ENCODE measurements around the gene ZDHHC7. TPM values are rescaled to one million over a fixed set of nuclear protein-coding genes. Genes with fewer than 3 reads are reported as not detected.
A peak's percentile ranks its signal among the peaks of the same experiment; 100 is the strongest.

Gene ZDHHC7
- total RNA-seq, 2 experiments from 2014 or later: 39.8 to 44.6 TPM

- H3K4me3 Mint-ChIP-seq: peak overlapping the region; percentile 11
- peaks cover 34% of the 10 kb centered on the region for H3K4me1 Mint-ChIP-seq (ENCODE audit: low read depth)
- Histone ChIP-seq H3K27me3 (ENCODE audit: control insufficient read depth in 1 of 2, insufficient read depth in 2 of 2, low read length in 2 of 2) (no peaks in the 10 kb centered on the region), H3K27ac (ENCODE audit: low read depth in 1 of 2, low read length in 2 of 2) (no peak overlapping the region), H3K36me3 (ENCODE audit: insufficient read depth, low read length) (no peaks in the 10 kb centered on the region), H3K4me3 (ENCODE audit: low read length) (no peak overlapping the region), H3K9me3 (ENCODE audit: control insufficient read depth in 1 of 2, insufficient read depth in 1 of 2, low read length in 2 of 2) (no peaks in the 10 kb centered on the region), H3K4me1 (ENCODE audit: insufficient read depth, low read length) (peaks cover 20% of the 10 kb centered on the region)
- DNase-seq (no peak), ATAC-seq (ENCODE audit: poor library complexity) (no peak)
- no peak for TF ChIP-seq CTCF (IDR thresholded peaks at IDR 0.05)
- H3K27ac Mint-ChIP-seq: no peak overlapping the region
- ChIA-PET CTCF (interaction anchor here (1.1 kb wide), 1 partner anchor 71 kb away, joined by 3 read pairs; no protein-coding TSS in a partner anchor), POLR2A (interaction anchor here (1.2 to 2.8 kb wide), 2 partner anchors 12 to 32 kb away, joined by 4 to 11 read pairs; partner anchors contain the start of gene KIAA0513)
- peaks cover 8% of the 10 kb centered on the region for H3K36me3 Mint-ChIP-seq (ENCODE audit: low read depth)
- no peaks in the 10 kb centered on the region for H3K27me3 Mint-ChIP-seq
- intact Hi-C loops (cut with DNase I, micrococcal nuclease): loop anchor here in 1 of 2 experiments (10.0 kb wide), 2 partner anchors 779 to 901 kb away; partner anchors contain the start of genes COX4I1, EMC8 and MBTPS1
- no peaks in the 10 kb centered on the region for H3K9me3 Mint-ChIP-seq
Measured at GRCh38 chr16:85015481-85016187, 4.3 kb upstream of the ZDHHC7 start.

GRCh38 chr16:85014311-85014710 lies 3.0 kb upstream of the ZDHHC7 start:
- H3K36me3 Mint-ChIP-seq (ENCODE audit: low read depth): peaks cover 12% of the 10 kb centered on the region
- CTCF ChIA-PET: interaction anchor here (1.3 kb wide), 1 partner anchor 62 kb away, joined by 3 read pairs; no protein-coding TSS in a partner anchor
- no peak overlapping the region for H3K4me3 ChIP-seq (ENCODE audit: low read length)

GRCh38 chr16:85011846-85012284 lies 530 bp upstream of the ZDHHC7 start:
- Histone ChIP-seq H3K36me3 (ENCODE audit: insufficient read depth, low read length) (peaks cover 8% of the 10 kb centered on the region), H3K4me1 (ENCODE audit: insufficient read depth, low read length) (peaks cover 35% of the 10 kb centered on the region), H3K4me3 (ENCODE audit: low read length) (peak overlapping the region; percentile 98), H3K9me3 (ENCODE audit: control insufficient read depth in 1 of 2, insufficient read depth in 1 of 2, low read length in 2 of 2) (no peaks in the 10 kb centered on the region), H3K27me3 (ENCODE audit: control insufficient read depth in 1 of 2, insufficient read depth in 2 of 2, low read length in 2 of 2) (no peaks in the 10 kb centered on the region), H3K27ac (ENCODE audit: low read depth in 1 of 2, low read length in 2 of 2) (peak overlapping the region; percentile 94 to 98)
- ChIA-PET CTCF (interaction anchor here (0.7 to 4.0 kb wide), 7 partner anchors 10 to 257 kb away, joined by 3 to 37 read pairs (median 5); partner anchors contain the start of gene KIAA0513), POLR2A (interaction anchor here (1.1 to 2.8 kb wide), 9 partner anchors 15 to 93 kb away, joined by 3 to 23 read pairs (median 8); partner anchors contain the start of gene KIAA0513)
- peak overlapping the region; percentile 95 for H3K4me3 Mint-ChIP-seq
- TF ChIP-seq CTCF (IDR thresholded peaks at IDR 0.05): no peak
- peak overlapping the region; percentile 96 for H3K27ac Mint-ChIP-seq
- H3K27me3 Mint-ChIP-seq: no peaks in the 10 kb centered on the region
- intact Hi-C loops (cut with DNase I, micrococcal nuclease): loop anchor here (1.0 to 10.0 kb wide), 8 partner anchors 14 to 897 kb away; partner anchors contain the start of genes COX4I1 (in 1 of the 2), EMC8 (in 1 of the 2) and MBTPS1 (in 1 of the 2)
- ATAC-seq (ENCODE audit: poor library complexity): no peak
- no peak for DNase-seq
- no peaks in the 10 kb centered on the region for H3K9me3 Mint-ChIP-seq
- H3K4me1 Mint-ChIP-seq (ENCODE audit: low read depth): peaks cover 56% of the 10 kb centered on the region
- H3K36me3 Mint-ChIP-seq (ENCODE audit: low read depth): peaks cover 25% of the 10 kb centered on the region

More at GRCh38 chr16:85014311-85014710, 3.0 kb upstream of the ZDHHC7 start:
- Mint-ChIP-seq H3K4me3 (peak overlapping the region; percentile 72), H3K27ac (no peak overlapping the region), H3K9me3 (no peaks in the 10 kb centered on the region), H3K4me1 (ENCODE audit: low read depth) (peaks cover 41% of the 10 kb centered on the region), H3K27me3 (no peaks in the 10 kb centered on the region)
- Histone ChIP-seq H3K27ac (ENCODE audit: low read depth in 1 of 2, low read length in 2 of 2) (no peak overlapping the region), H3K27me3 (ENCODE audit: control insufficient read depth in 1 of 2, insufficient read depth in 2 of 2, low read length in 2 of 2) (no peaks in the 10 kb centered on the region), H3K4me1 (ENCODE audit: insufficient read depth, low read length) (peaks cover 31% of the 10 kb centered on the region), H3K36me3 (ENCODE audit: insufficient read depth, low read length) (no peaks in the 10 kb centered on the region), H3K9me3 (ENCODE audit: control insufficient read depth in 1 of 2, insufficient read depth in 1 of 2, low read length in 2 of 2) (no peaks in the 10 kb centered on the region)
- DNase-seq (no peak), ATAC-seq (ENCODE audit: poor library complexity) (no peak)
- POLR2A ChIA-PET: no interaction called here
- no peak for TF ChIP-seq CTCF (IDR thresholded peaks at IDR 0.05)
- intact Hi-C loops (cut with DNase I, micrococcal nuclease): loop anchor here in 1 of 2 experiments (5.0 to 10.0 kb wide), 4 partner anchors 43 to 900 kb away; partner anchors contain the start of genes COX4I1, EMC8 and MBTPS1

Measured in CD4-positive, alpha-beta T cell (primary cell).